Measurements from ENCODE around the gene SPEF1. TPM values are rescaled to one million over a fixed set of nuclear protein-coding genes. Genes with fewer than 3 reads are reported as not detected.
"Not testable (repeated sequence)": the region's sequence is repeated elsewhere in the genome, so short reads cannot be mapped to it uniquely, and the experiment has no call there.

Gene SPEF1
- polyA plus RNA-seq, 3 donors: 0.09 TPM; not detected in 2

- H3K4me3 ChIP-seq (replicated peaks in 1 of 3; ENCODE audit: low read depth in 2 of 3, low read length in 3 of 3); DNase-seq; H3K27ac ChIP-seq (ENCODE audit: low read depth in 1 of 2, low read length in 2 of 2); H3K36me3 Mint-ChIP-seq; H3K9ac ChIP-seq (ENCODE audit: insufficient read depth, low read length, poor library complexity, severe bottlenecking); H3K27me3 ChIP-seq (ENCODE audit: control insufficient read depth in 2 of 2, insufficient read depth in 2 of 2, low read length in 2 of 2); H3K27me3 Mint-ChIP-seq (ENCODE audit: low read depth in 3 of 3); H3K4me2 ChIP-seq (replicated peaks; ENCODE audit: extremely low read depth, low read length, poor library complexity, severe bottlenecking); H3K4me3 Mint-ChIP-seq; H3K36me3 ChIP-seq (replicated peaks in 1 of 2; ENCODE audit: control insufficient read depth in 1 of 2, insufficient read depth in 2 of 2, low read length in 2 of 2); H3K9me3 Mint-ChIP-seq; H3K27ac Mint-ChIP-seq; H3K9me3 ChIP-seq (replicated peaks in 1 of 2; ENCODE audit: control insufficient read depth in 1 of 2, insufficient read depth in 1 of 2, low read length in 2 of 2): not testable (repeated sequence)
- 100% methylated on average over 4 of the region's 4 CpGs for WGBS (ENCODE audit: insufficient coverage)
- Histone ChIP-seq H3K4me1 (ENCODE audit: control insufficient read depth in 1 of 2, insufficient read depth in 2 of 2, low read length in 2 of 2) (peaks cover 26 to 28% of the 10 kb centered on the region in 2 donors), H4K20me1 (ENCODE audit: insufficient read depth, low read length) (peaks cover 19% of the 10 kb centered on the region), H3K79me2 (ENCODE audit: insufficient read depth, low read length) (peaks cover 20% of the 10 kb centered on the region), H2AFZ (ENCODE audit: insufficient read depth, low read depth, low read length, poor library complexity, severe bottlenecking) (peak overlapping the region; percentile 21)
- peaks cover 24% of the 10 kb centered on the region for H3K4me1 Mint-ChIP-seq
- intact Hi-C loops (cut with micrococcal nuclease): loop anchor here in 1 of 2 donors (10.0 kb wide), 1 partner anchor 56 kb away; the partner anchor contains the start of gene MAVS
Measured at GRCh38 chr20:3789201-3789600, 8.0 kb upstream of the SPEF1 start.

GRCh38 chr20:3788685-3789155 lies 7.5 kb upstream of the SPEF1 start:
- Mint-ChIP-seq H3K4me3 (no peak overlapping the region), H3K27ac (no peak overlapping the region), H3K4me1 (peaks cover 26% of the 10 kb centered on the region), H3K9me3 (no peaks in the 10 kb centered on the region), H3K36me3 (peaks cover 5 to 9% of the 10 kb centered on the region in 2 donors), H3K27me3 (ENCODE audit: low read depth in 3 of 3) (peaks cover 0 to 3% (median 1%) of the 10 kb centered on the region in 3 donors)
- WGBS (ENCODE audit: insufficient coverage): 84% methylated on average over 3 of the region's 4 CpGs
- Histone ChIP-seq H2AFZ (ENCODE audit: insufficient read depth, low read depth, low read length, poor library complexity, severe bottlenecking) (peak overlapping the region; percentile 21), H3K4me1 (ENCODE audit: control insufficient read depth in 1 of 2, insufficient read depth in 2 of 2, low read length in 2 of 2) (peaks cover 26 to 32% of the 10 kb centered on the region in 2 donors), H3K27me3 (ENCODE audit: control insufficient read depth in 2 of 2, insufficient read depth in 2 of 2, low read length in 2 of 2) (no peaks in the 10 kb centered on the region), H3K4me2 (replicated peaks; ENCODE audit: extremely low read depth, low read length, poor library complexity, severe bottlenecking) (no peak overlapping the region), H3K27ac (ENCODE audit: low read depth in 1 of 2, low read length in 2 of 2) (no peak overlapping the region), H3K36me3 (replicated peaks in 1 of 2; ENCODE audit: control insufficient read depth in 1 of 2, insufficient read depth in 2 of 2, low read length in 2 of 2) (peaks cover 1 to 2% of the 10 kb centered on the region in 2 donors), H3K4me3 (replicated peaks in 1 of 3; ENCODE audit: low read depth in 2 of 3, low read length in 3 of 3) (no peak overlapping the region), H3K9ac (ENCODE audit: insufficient read depth, low read length, poor library complexity, severe bottlenecking) (no peak overlapping the region), H4K20me1 (ENCODE audit: insufficient read depth, low read length) (peaks cover 24% of the 10 kb centered on the region), H3K9me3 (replicated peaks in 1 of 2; ENCODE audit: control insufficient read depth in 1 of 2, insufficient read depth in 1 of 2, low read length in 2 of 2) (no peaks in the 10 kb centered on the region), H3K79me2 (ENCODE audit: insufficient read depth, low read length) (peaks cover 25% of the 10 kb centered on the region)
- TF ChIP-seq, protein P1, sequence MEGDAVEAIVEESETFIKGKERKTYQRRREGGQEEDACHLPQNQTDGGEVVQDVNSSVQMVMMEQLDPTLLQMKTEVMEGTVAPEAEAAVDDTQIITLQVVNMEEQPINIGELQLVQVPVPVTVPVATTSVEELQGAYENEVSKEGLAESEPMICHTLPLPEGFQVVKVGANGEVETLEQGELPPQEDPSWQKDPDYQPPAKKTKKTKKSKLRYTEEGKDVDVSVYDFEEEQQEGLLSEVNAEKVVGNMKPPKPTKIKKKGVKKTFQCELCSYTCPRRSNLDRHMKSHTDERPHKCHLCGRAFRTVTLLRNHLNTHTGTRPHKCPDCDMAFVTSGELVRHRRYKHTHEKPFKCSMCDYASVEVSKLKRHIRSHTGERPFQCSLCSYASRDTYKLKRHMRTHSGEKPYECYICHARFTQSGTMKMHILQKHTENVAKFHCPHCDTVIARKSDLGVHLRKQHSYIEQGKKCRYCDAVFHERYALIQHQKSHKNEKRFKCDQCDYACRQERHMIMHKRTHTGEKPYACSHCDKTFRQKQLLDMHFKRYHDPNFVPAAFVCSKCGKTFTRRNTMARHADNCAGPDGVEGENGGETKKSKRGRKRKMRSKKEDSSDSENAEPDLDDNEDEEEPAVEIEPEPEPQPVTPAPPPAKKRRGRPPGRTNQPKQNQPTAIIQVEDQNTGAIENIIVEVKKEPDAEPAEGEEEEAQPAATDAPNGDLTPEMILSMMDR (IDR thresholded peaks at IDR 0.05): no peak
- intact Hi-C loops (cut with micrococcal nuclease): loop anchor here in 1 of 2 donors (10.0 kb wide), 1 partner anchor 56 kb away; the partner anchor contains the start of gene MAVS
- peak in 1 of 3 donors; percentile 16 for DNase-seq
